Pons (tissue), 1 donor: ENCODE results near the gene NARS2.
"Not testable (repeated sequence)": the region's sequence is repeated elsewhere in the genome, so short reads cannot be mapped to it uniquely, and the experiment has no call there.

Experiments
- DNase-seq: peaks from one replicate; pipeline ENCODE4 v3.0.0-alpha.2; 2016; ENCODE audit warnings: low spot score

The NARS2 gene

GRCh38 chr11:78576549-78577097 lies 2.0 kb upstream of the NARS2 start:
- DNase-seq: no peak

GRCh38 chr11:78575478-78575877 lies 814 bp upstream of the NARS2 start:
- no peak for DNase-seq

DNA sequence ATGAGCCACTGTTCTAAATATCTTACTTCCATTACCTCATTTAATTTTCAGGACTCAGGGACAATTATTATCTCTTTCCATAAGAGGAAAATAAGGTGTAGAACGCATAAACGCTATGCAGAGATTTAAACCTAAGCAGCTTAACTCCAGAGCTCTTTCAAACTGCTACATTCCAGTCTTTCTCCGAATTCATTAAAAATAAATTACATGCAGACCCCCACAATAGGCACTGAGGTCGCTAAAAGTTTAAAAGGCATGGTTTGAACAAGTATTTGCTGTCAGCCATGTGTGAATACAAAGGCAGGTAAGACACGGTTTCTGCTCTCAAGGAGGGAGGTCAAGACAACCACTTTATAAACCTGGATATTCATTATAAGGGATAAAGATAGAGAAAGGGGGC lies 983 bp downstream of the NARS2 start:
- no peak for DNase-seq

GRCh38 chr11:78573271-78573670 lies 1.4 kb downstream of the NARS2 start:
- no peak for DNase-seq

DNA sequence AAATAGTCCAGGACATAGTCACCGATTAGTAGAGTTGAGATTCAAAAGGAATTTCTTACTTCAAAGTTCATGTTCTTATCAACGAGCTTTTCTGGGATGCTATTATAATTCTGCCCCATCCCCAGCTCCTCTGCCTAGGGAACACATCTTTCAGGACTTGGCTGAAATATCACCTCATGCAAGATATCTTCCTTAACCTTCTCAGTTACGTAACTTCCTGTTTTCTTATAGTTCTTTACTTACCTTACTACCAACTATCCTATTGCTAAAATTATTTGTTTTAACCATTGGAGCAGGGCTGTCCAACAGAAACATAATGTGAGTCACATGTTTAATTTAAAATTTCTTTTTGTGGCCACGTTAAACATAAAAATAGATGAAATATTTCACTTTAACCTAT lies 2.3 kb downstream of the NARS2 start:
- no peak for DNase-seq

DNA sequence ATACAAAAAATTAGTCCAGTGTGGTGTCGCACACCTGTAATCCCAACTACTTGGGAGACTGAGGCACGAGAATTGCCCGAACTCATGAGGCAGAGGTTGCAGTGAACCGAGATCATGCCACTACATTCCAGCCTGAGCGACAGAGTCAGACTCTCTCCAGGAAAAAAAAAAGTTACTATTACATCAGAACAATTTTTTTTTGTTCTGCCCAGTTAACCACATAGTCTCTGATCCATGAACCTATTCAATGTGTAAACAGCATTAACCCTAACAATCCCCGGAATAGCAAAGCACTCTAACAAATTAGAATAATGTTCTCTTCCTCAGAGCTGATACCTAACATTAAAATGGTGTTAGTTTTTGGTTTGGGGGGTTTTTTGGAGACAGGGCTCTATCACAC lies 4.6 kb downstream of the NARS2 start:
- no peak for DNase-seq

DNA sequence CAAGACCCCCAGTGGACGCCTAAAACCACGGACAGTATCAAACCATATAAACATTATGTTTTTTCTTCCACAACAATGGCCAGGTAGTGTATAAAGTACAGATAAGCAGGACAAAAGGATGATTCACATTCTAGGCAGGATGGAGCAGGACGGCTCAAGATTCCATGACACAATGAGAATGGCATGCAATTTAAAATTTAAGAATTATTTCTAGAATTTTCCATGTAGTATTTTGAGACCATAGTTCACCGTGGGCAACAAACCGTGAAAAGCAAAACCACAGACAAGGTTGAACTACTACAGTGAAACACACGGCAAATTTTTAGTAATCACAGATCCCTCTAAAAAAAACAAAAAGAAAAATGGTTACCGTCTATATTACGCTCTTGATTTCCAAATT lies 7.5 kb downstream of the NARS2 start:
- DNase-seq: no peak

GRCh38 chr11:78564490-78565467 lies 9.9 kb downstream of the NARS2 start:
- peak; percentile 84 for DNase-seq

- DNase-seq: not testable (repeated sequence)
Observed at GRCh38 chr11:78564037-78564436, 10.6 kb downstream of the NARS2 start.

- not testable (repeated sequence) for DNase-seq
Observed at GRCh38 chr11:78563090-78563489, 11.6 kb downstream of the NARS2 start.

- DNase-seq: no peak
Observed at GRCh38 chr11:78562398-78562797, 12.3 kb downstream of the NARS2 start.

- DNase-seq: no peak
Observed at GRCh38 chr11:78560826-78561484, 13.7 kb downstream of the NARS2 start.

DNA sequence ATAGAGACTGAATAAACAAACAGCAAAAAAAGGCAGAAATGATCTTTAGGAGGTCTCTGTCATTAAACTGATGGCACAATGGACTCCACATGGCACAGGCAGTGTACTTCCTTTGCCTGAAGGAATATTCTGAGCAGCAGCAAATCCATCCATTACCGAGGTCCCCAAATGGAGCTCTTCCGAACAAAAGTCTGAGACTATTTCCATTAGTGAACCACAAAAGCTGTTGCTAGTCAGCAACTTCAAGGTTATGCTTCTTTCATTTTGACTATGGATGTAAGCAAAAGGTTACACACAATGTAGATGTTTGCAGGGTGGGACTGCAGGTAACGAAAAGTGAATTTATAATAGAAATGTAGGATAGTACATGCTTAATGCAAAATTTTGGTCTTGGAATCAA lies 14.5 kb downstream of the NARS2 start:
- no peak for DNase-seq

GRCh38 chr11:78557236-78557635 lies 17.4 kb downstream of the NARS2 start:
- DNase-seq: no peak

DNA sequence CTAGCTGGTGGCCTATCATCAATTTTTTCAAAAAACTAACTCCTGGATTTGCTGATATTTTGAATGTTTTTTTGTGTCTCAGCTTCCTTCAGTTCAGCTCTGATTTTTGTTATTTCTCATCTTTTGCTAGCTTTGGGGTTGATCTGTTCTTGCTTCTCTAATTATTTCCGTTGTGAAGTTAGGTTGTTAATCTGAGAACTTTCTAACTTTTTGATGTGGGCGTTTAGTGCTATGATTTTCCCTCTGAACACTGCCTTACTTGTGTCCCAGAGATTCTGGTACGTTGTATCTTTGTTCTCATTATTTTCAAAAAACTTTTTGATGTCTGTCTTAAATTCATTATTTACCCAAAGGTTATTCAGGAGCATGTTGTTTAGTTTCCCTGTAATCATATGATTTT lies 19.1 kb downstream of the NARS2 start:
- no peak for DNase-seq

DNA sequence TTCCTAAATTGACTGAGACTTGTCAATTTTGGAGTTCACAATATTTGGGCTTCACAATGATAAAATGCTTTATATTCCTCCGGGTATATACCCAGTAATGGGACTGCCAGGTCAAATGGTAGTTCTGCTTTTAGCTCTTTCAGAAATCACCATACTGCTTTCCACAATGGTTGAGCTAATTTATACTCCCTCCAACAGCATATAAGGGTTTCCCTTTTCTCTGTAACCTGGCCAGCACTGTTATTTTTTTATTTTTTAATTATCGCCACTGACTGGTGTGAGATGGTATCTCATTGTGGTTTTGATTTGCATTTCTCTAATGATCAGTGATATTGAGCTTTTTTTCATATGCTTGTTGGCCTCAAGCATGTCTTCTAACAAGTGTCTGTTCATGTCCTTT lies 21.8 kb downstream of the NARS2 start:
- DNase-seq: no peak

GRCh38 chr11:78552139-78552538 lies 22.5 kb downstream of the NARS2 start:
- DNase-seq: not testable (repeated sequence)

DNA sequence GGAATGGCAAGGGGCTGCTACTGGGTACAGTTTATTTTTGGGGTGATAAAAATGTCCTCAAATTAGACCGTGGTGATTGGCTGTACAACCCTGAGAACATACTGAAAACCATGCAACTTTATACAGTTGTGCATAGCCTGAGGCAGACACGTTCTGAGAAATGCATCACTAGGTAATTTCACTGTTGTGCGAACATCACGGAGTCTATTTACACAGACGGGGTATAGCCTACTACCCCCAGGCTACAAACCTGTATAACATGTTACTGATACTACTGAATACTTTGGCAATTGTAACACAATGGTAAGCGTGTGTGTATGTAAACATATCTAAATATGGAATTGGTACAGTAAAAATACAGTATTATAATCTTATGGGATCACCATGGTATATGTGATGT lies 23.6 kb downstream of the NARS2 start:
- no peak for DNase-seq

GRCh38 chr11:78549624-78550409 lies 24.8 kb downstream of the NARS2 start:
- no peak for DNase-seq

GRCh38 chr11:78548911-78549590 lies 25.6 kb downstream of the NARS2 start:
- peak; percentile 36 for DNase-seq

DNA sequence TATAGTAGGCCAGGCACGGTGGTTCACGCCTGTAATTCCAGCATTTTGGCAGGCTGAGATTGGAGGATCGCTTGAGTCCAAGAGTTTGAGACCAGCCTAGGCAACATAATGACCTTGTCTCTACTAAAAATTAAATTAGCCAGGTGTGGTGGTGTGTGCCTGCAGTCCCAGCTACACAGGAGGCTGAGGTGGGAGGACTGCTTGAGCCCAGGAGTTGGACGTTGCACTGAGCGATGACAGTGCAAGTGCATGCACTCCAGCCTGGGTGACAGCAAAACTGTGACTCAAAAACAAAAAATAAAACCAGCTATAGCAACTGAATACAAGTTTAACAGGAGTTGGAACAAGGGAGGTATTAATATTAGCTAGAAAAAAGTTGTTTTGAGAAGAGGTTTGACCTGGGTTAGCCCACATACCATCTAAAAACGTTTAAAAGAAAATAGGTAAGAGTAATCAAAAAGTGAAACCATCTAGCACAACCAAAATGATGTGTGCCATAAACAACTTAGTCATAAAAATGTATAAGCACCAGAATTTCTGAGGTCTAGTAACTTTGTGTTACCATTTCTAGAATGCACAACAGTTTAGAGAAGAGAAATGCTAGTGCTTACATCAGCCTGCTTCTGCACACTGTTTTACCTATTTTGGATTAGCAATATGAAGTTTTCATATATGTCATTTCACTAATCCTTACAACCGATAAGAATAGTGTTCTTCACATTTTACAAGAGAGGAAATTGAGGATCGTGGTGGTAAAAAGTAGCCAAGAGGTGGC lies 26.5 kb downstream of the NARS2 start:
- DNase-seq: no peak
